ENCODE data around the gene ARMC9. TPM values are rescaled to one million over a fixed set of nuclear protein-coding genes. Genes with fewer than 3 reads are reported as not detected.

The ARMC9 gene
- total and polyA plus RNA-seq, 2 donors (not counting 3 experiments of a cell fraction or from before 2014, with no cell fraction given) = 16.4 to 24.2 TPM

GRCh38 chr2:231203087-231203486 is 4.7 kb downstream of the ARMC9 start:
- Histone ChIP-seq H3K4me3 (replicated peaks in 1 of 3; ENCODE audit: insufficient read depth in 1 of 3, low read depth in 1 of 3, low read length in 3 of 3) (no peak overlapping the region), H2AFZ (ENCODE audit: low read depth, low read length) (no peak overlapping the region), H4K20me1 (replicated peaks; ENCODE audit: control insufficient read depth, extremely low read depth, insufficient read depth, low read length) (no peaks in the 10 kb centered on the region), H3K4me2 (ENCODE audit: insufficient read depth, low read length) (no peak overlapping the region), H3K27ac (ENCODE audit: insufficient read depth, low read depth, low read length) (no peak overlapping the region), H3K9me3 (replicated peaks; ENCODE audit: control insufficient read depth, insufficient read depth, low read length) (no peaks in the 10 kb centered on the region), H3K9ac (replicated peaks; ENCODE audit: extremely low read depth, insufficient read depth, low read length) (no peak overlapping the region), H3K27me3 (ENCODE audit: control insufficient read depth in 2 of 2, insufficient read depth in 2 of 2, low read length in 2 of 2) (no peaks in the 10 kb centered on the region), H3K9me1 (replicated peaks; ENCODE audit: control insufficient read depth, extremely low read depth, insufficient read depth, low read length) (no peaks in the 10 kb centered on the region), H3K36me3 (ENCODE audit: control insufficient read depth in 2 of 2, extremely low read depth in 1 of 2, insufficient read depth in 2 of 2, low read length in 2 of 2) (no peaks in the 10 kb centered on the region), H3K4me1 (ENCODE audit: control insufficient read depth, extremely low read depth, insufficient read depth, low read length) (peaks cover 7% of the 10 kb centered on the region), H3K79me2 (ENCODE audit: control insufficient read depth, insufficient read depth, low read length) (no peaks in the 10 kb centered on the region)
- FAIRE-seq (no peak), DNase-seq (ENCODE audit: low read depth, low spot score) (no peak)
- ChIA-PET POLR2A (no interaction called here), CTCF (interaction anchor here (1.0 to 2.4 kb wide), 2 partner anchors 11 to 99 kb away, joined by 3 to 8 read pairs; no protein-coding TSS in a partner anchor)
- intact Hi-C loops (cut with micrococcal nuclease) = no loop called here
- TF ChIP-seq EZH2 (IDR thresholded peaks at IDR 0.05; ENCODE audit: borderline replicate concordance, low read depth, low read length, severe bottlenecking) = no peak
- TF ChIP-seq MYC (IDR thresholded peaks at IDR 0.05; ENCODE audit: low read depth, low read length) = no peak
- TF ChIP-seq JUN (IDR thresholded peaks at IDR 0.05; ENCODE audit: borderline replicate concordance, insufficient read depth, insufficient read length, low read depth) = no peak
- TF ChIP-seq, protein P1, sequence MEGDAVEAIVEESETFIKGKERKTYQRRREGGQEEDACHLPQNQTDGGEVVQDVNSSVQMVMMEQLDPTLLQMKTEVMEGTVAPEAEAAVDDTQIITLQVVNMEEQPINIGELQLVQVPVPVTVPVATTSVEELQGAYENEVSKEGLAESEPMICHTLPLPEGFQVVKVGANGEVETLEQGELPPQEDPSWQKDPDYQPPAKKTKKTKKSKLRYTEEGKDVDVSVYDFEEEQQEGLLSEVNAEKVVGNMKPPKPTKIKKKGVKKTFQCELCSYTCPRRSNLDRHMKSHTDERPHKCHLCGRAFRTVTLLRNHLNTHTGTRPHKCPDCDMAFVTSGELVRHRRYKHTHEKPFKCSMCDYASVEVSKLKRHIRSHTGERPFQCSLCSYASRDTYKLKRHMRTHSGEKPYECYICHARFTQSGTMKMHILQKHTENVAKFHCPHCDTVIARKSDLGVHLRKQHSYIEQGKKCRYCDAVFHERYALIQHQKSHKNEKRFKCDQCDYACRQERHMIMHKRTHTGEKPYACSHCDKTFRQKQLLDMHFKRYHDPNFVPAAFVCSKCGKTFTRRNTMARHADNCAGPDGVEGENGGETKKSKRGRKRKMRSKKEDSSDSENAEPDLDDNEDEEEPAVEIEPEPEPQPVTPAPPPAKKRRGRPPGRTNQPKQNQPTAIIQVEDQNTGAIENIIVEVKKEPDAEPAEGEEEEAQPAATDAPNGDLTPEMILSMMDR (IDR thresholded peaks at IDR 0.05; ENCODE audit: extremely low read depth in 1 of 2, insufficient read depth in 1 of 2, low read depth in 1 of 2, low read length in 2 of 2) = no peak
- TF ChIP-seq POLR2AphosphoS5 (IDR thresholded peaks at IDR 0.05; ENCODE audit: insufficient read depth, low read depth, low read length) = no peak
- TF ChIP-seq MAX (IDR thresholded peaks at IDR 0.05; ENCODE audit: insufficient read depth, insufficient read length) = no peak
- TF ChIP-seq POLR2A (IDR thresholded peaks at IDR 0.05; ENCODE audit: low read depth, low read length) = no peak
- TF ChIP-seq GATA2 (IDR thresholded peaks at IDR 0.05; ENCODE audit: insufficient read depth, insufficient read length, low read depth, low read length) = no peak
- TF ChIP-seq FOS (IDR thresholded peaks at IDR 0.05; ENCODE audit: borderline replicate concordance, insufficient read depth, low read length) = no peak
- BruUV-seq (replicated peaks) = no TSS peak
- dilution Hi-C loops (cut with MboI; ENCODE audit: extremely low pct_ligation_motif_present, low sequenced_read_pairs) = no loop called here

Data from endothelial cell of umbilical vein (primary cell).